SU-DHL-6 (cell line): ENCODE results near the gene UPK1A.
A peak's percentile ranks its signal among the peaks of the same experiment; 100 is the strongest.

Source experiments
- H2AFZ ChIP-seq: fragments of 200-600 bp; sonication (generic); 2 replicates; pipeline ENCODE4 v1.6.1; 2014; ENCODE audit warnings: low read depth, mild to moderate bottlenecking, moderate library complexity, mixed read lengths, antibody characterized with exemption, low read length; ENCODE audit not compliant: severe bottlenecking
- H3F3A ChIP-seq: fragments of 200-600 bp; shearing (Covaris generic); 2 replicates; pipeline ENCODE4 v1.6.0; 2016; ENCODE audit warnings: antibody characterized with exemption, mild to moderate bottlenecking; ENCODE audit not compliant: insufficient read depth
- H3K27ac ChIP-seq: fragments of 200-600 bp; sonication (generic); 2 replicates; pipeline ENCODE4 v1.5.1; 2016; ENCODE audit warnings: low read depth, mild to moderate bottlenecking, low read length, moderate library complexity, mixed read lengths
- H3K27me3 ChIP-seq: fragments of 200-600 bp; sonication (generic), shearing (Covaris generic); 2 replicates; pipeline ENCODE4 v1.6.0; 2014; ENCODE audit warnings: mild to moderate bottlenecking, low read length
- H3K36me3 ChIP-seq: fragments of 200-600 bp; sonication (generic); 2 replicates; pipeline ENCODE4 v1.6.1; 2014; ENCODE audit warnings: mild to moderate bottlenecking, low read length, mixed read lengths
- H3K4me2 ChIP-seq: fragments of 300-600, 200-600 bp; shearing (Covaris generic), sonication (generic); 2 replicates; pipeline ENCODE4 v1.6.0; 2014; ENCODE audit warnings: low read length, low read depth, mild to moderate bottlenecking; ENCODE audit not compliant: poor library complexity, severe bottlenecking
- H3K4me3 ChIP-seq: fragments of 200-600 bp; sonication (generic); 2 replicates; pipeline ENCODE4 v1.5.1; 2014; ENCODE audit warnings: antibody characterized with exemption, low read length, mild to moderate bottlenecking, mixed read lengths; ENCODE audit not compliant: insufficient read depth, poor library complexity, severe bottlenecking
- H3K79me2 ChIP-seq: fragments of 200-600 bp; sonication (generic); 2 replicates; pipeline ENCODE4 v1.6.1; 2014; ENCODE audit warnings: mild to moderate bottlenecking, low read length, moderate library complexity; ENCODE audit not compliant: insufficient read depth
- H3K9ac ChIP-seq: fragments of 200-600 bp; sonication (generic); 2 replicates; pipeline ENCODE4 v1.7.0; 2014; ENCODE audit warnings: mild to moderate bottlenecking, low read length
- H3K9me2 ChIP-seq: fragments of 200-600 bp; sonication (generic); replicated peaks from 2 replicates; pipeline ENCODE4 v1.6.1; 2014; ENCODE audit warnings: low read length; ENCODE audit not compliant: insufficient read depth
- H3K9me3 ChIP-seq: fragments of 200-600 bp; sonication (generic); 2 replicates; pipeline ENCODE4 v1.6.1; 2014; ENCODE audit warnings: low read length, mixed read lengths; ENCODE audit not compliant: insufficient read depth
- H4K20me1 ChIP-seq: fragments of 200-600 bp; sonication (generic); 2 replicates; pipeline ENCODE4 v1.6.1; 2014; ENCODE audit warnings: low read depth, mild to moderate bottlenecking, antibody characterized with exemption, low read length, moderate library complexity, mixed read lengths
- EZH2phosphoT487 ChIP-seq: fragments of 200-600 bp; sonication (generic), shearing (Covaris generic); conservative IDR thresholded peaks from 2 replicates; pipeline ENCODE4 v1.6.1; 2018; ENCODE audit warnings: mild to moderate bottlenecking, antibody characterized with exemption, low read length, moderate library complexity, mixed read lengths
- TF ChIP-seq, protein P1 (sequence below): fragments of 200-600 bp; sonication (generic); IDR thresholded peaks from one replicate; pipeline ENCODE4 v1.5.1; 2017; ENCODE audit warnings: antibody characterized with exemption, mild to moderate bottlenecking, low read length, moderate library complexity; ENCODE audit not compliant: insufficient read depth, poor library complexity, severe bottlenecking

The UPK1A gene

DNA sequence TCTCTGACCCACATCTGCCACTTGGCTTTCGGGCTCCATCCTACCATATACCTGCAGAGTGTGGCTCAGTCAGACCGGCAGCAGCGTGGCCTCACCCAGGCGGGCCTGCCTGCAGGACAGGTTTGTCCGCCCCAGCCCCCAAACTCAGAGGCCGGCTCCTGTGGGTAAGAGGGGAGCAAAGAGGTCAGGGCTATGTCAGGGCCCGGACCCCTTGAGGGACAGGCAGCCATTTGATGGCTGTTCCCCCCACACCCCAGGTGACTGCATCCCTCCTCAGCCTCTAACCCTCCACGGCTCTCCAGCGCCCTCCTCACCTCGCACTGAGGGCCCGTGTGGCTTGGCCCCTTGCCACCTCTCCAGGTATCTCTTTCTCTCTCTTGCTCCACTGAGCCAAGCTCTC lies 25.7 kb downstream of the UPK1A start:
- no peak overlapping the region for H3K4me3 ChIP-seq
- H2AFZ ChIP-seq, result no peak overlapping the region
- H3K27ac ChIP-seq, result no peak overlapping the region
- TF ChIP-seq EZH2phosphoT487, result no peak
- TF ChIP-seq, protein P1, sequence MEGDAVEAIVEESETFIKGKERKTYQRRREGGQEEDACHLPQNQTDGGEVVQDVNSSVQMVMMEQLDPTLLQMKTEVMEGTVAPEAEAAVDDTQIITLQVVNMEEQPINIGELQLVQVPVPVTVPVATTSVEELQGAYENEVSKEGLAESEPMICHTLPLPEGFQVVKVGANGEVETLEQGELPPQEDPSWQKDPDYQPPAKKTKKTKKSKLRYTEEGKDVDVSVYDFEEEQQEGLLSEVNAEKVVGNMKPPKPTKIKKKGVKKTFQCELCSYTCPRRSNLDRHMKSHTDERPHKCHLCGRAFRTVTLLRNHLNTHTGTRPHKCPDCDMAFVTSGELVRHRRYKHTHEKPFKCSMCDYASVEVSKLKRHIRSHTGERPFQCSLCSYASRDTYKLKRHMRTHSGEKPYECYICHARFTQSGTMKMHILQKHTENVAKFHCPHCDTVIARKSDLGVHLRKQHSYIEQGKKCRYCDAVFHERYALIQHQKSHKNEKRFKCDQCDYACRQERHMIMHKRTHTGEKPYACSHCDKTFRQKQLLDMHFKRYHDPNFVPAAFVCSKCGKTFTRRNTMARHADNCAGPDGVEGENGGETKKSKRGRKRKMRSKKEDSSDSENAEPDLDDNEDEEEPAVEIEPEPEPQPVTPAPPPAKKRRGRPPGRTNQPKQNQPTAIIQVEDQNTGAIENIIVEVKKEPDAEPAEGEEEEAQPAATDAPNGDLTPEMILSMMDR, result no peak
- no peaks in the 10 kb centered on the region for H3K9me2 ChIP-seq
- no peak overlapping the region for H3K9ac ChIP-seq
- no peaks in the 10 kb centered on the region for H3F3A ChIP-seq
- H3K27me3 ChIP-seq, result no peaks in the 10 kb centered on the region
- H4K20me1 ChIP-seq, result no peaks in the 10 kb centered on the region
- H3K36me3 ChIP-seq, result no peaks in the 10 kb centered on the region
- no peaks in the 10 kb centered on the region for H3K9me3 ChIP-seq
- H3K4me2 ChIP-seq, result no peak overlapping the region
- H3K79me2 ChIP-seq, result no peaks in the 10 kb centered on the region

DNA sequence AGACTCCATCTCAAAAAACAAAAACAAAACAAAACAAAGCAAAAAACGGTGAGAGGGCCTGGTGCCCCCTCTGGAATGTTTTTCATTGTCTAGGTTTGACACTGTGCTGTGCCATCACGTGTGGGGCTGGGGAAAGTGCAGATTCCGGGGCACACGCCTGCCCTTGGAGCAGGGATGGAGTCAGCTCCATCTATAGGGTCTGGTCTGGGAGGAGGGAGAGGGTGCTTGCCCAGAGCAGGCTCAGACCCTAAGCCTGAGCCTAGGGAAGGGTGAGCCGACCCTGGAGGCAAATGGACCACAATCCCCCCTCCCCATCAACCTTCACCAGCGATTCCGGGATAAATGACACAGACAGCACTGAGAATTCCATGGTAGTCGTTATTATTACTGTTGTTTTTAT lies 27.1 kb downstream of the UPK1A start:
- Histone ChIP-seq H4K20me1 (no peaks in the 10 kb centered on the region), H3K9ac (no peak overlapping the region), H3F3A (no peaks in the 10 kb centered on the region), H3K36me3 (no peaks in the 10 kb centered on the region), H3K27me3 (no peaks in the 10 kb centered on the region), H3K79me2 (no peaks in the 10 kb centered on the region), H3K9me2 (no peaks in the 10 kb centered on the region), H3K27ac (no peak overlapping the region), H3K4me3 (no peak overlapping the region), H2AFZ (no peak overlapping the region), H3K9me3 (no peaks in the 10 kb centered on the region), H3K4me2 (no peak overlapping the region)
- TF ChIP-seq, protein P1, result no peak
- no peak for TF ChIP-seq EZH2phosphoT487

DNA sequence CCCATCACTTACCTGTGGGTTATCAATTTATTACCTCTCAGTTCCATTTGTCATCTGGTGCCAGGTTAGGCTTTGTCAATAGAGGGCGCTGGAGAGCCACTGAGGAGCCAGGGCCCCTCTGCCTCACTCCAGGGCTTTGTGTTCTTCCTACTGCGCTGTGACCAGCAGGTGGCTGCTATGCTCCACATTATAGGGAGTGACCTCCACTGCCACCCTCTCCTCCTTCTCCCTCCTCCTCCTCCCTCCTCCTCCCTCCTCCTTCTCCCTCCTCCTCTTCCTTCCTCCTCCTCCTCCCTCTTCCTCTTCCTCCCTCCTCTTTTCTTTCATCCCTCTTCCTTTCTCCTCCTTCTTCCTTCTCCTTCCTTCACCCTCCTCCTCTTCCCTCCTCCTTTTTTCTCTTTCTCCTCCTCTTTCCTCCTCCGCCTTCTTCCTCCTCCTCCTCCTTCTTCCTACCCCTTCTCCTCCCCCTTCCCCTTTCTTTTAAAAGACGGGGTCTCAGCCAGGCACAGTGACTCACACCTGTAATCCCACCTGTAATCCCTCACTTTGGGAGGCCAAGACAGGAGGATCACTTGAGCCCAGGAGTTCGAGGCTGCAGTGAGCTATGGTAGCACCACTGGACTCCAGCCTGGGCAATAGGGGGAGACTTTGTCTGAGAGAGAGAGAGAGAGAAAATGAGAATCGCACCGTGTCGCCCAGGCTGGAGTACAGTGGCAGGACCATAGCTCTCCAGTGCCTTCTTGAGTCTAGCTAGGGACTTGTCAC lies 27.7 kb downstream of the UPK1A start:
- Histone ChIP-seq H4K20me1 (no peaks in the 10 kb centered on the region), H3K9me3 (no peaks in the 10 kb centered on the region), H3K9ac (no peak overlapping the region), H2AFZ (no peak overlapping the region), H3K79me2 (no peaks in the 10 kb centered on the region), H3K9me2 (no peaks in the 10 kb centered on the region), H3K4me2 (no peak overlapping the region), H3K36me3 (no peaks in the 10 kb centered on the region), H3K27ac (no peak overlapping the region), H3K4me3 (no peak overlapping the region), H3F3A (no peaks in the 10 kb centered on the region), H3K27me3 (no peaks in the 10 kb centered on the region)
- TF ChIP-seq, protein P1, result peak; percentile 95
- no peak for TF ChIP-seq EZH2phosphoT487
